Measurements from ENCODE around the gene TRAK1. TPM values are rescaled to one million over a fixed set of nuclear protein-coding genes. Genes with fewer than 3 reads are reported as not detected.
"Not testable (repeated sequence)": the region's sequence is repeated elsewhere in the genome, so short reads cannot be mapped to it uniquely, and the experiment has no call there.

Gene TRAK1
- total RNA-seq, 6 donors from 2014 or later = 46.7 to 107 (median 74.7) TPM

- no peak for TF ChIP-seq CTCF (IDR thresholded peaks at IDR 0.05)
- TF ChIP-seq POLR2AphosphoS5 (IDR thresholded peaks at IDR 0.05) = no peak
- TF ChIP-seq POLR2A (IDR thresholded peaks at IDR 0.05) = no peak
- TF ChIP-seq EP300 (IDR thresholded peaks at IDR 0.05) = no peak
Measured at GRCh38 chr3:42098171-42098570, 7.0 kb downstream of the TRAK1 start.

GRCh38 chr3:42099020-42099765 is 8.0 kb downstream of the TRAK1 start:
- TF ChIP-seq POLR2A (IDR thresholded peaks at IDR 0.05) = no peak
- TF ChIP-seq EP300 (IDR thresholded peaks at IDR 0.05) = no peak
- TF ChIP-seq POLR2AphosphoS5 (IDR thresholded peaks at IDR 0.05) = no peak
- TF ChIP-seq CTCF (IDR thresholded peaks at IDR 0.05) = no peak
- peaks cover 0 to 5% (median 0%) of the 10 kb centered on the region in 4 donors for H3K36me3 ChIP-seq
- no peak overlapping the region for H3K4me3 ChIP-seq
- H3K27me3 ChIP-seq = no peaks in the 10 kb centered on the region
- H3K9me3 ChIP-seq = no peaks in the 10 kb centered on the region
- H3K27ac ChIP-seq = peak overlapping the region in 2 of 4 donors; percentile 23 to 73
- peaks cover 33 to 55% (median 46%) of the 10 kb centered on the region in 4 donors for H3K4me1 ChIP-seq
- no peak for ATAC-seq (ENCODE audit: low FRiP score in 2 of 2)
- DNase-seq = no peak
- 76 to 77% methylated on average over 19 of the region's 19 CpGs for WGBS, 2 donors

More at GRCh38 chr3:42098171-42098570, 7.0 kb downstream of the TRAK1 start:
- H3K27me3 ChIP-seq = no peaks in the 10 kb centered on the region
- DNase-seq = no peak
- H3K36me3 ChIP-seq = no peaks in the 10 kb centered on the region
- ATAC-seq (ENCODE audit: low FRiP score in 2 of 2) = no peak
- WGBS, 2 donors = 46 to 49% methylated on average over 6 of the region's 6 CpGs
- H3K9me3 ChIP-seq = no peaks in the 10 kb centered on the region
- H3K27ac ChIP-seq = peak overlapping the region in 1 of 4 donors; percentile 2
- peaks cover 37 to 55% (median 47%) of the 10 kb centered on the region in 4 donors for H3K4me1 ChIP-seq
- H3K4me3 ChIP-seq = no peak overlapping the region

DNA sequence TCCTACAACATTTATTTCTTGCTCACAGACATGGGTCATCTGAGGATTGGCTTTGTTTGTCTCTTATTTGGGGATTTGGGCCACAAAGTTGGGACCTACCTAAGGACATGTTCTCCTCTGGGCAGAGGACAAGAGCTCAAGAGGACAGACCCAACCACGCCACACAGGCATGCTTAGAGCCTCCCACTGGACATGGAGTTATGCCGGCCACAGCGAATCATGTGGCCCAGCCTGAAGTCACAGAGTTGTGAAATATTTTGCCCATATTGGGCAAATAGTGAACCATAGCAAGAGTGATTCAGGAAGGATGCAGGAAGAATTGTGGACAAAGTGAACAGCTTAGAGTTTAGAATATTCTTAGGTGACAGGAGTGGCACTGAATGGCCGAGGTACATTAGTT is 9.9 kb downstream of the TRAK1 start:
- TF ChIP-seq EP300 (IDR thresholded peaks at IDR 0.05) (no peak), POLR2AphosphoS5 (IDR thresholded peaks at IDR 0.05) (peak; percentile 26 to 54)
- Histone ChIP-seq H3K36me3 (peaks cover 0 to 6% (median 0%) of the 10 kb centered on the region in 4 donors), H3K27me3 (no peaks in the 10 kb centered on the region), H3K4me3 (no peak overlapping the region), H3K4me1 (peaks cover 32 to 55% (median 46%) of the 10 kb centered on the region in 4 donors), H3K27ac (peak overlapping the region; percentile 65 to 73 (median 67)), H3K9me3 (no peaks in the 10 kb centered on the region)
- ATAC-seq (ENCODE audit: low FRiP score in 2 of 2) = peak; percentile 64 to 87
- 31 to 33% methylated on average over 4 of the region's 4 CpGs for WGBS, 2 donors
- peak in 1 of 2 donors; percentile 71 for DNase-seq

GRCh38 chr3:42101481-42101880 is 10.3 kb downstream of the TRAK1 start:
- H3K27ac ChIP-seq = peak overlapping the region; percentile 65 to 73 (median 67)
- peaks cover 0 to 6% (median 0%) of the 10 kb centered on the region in 4 donors for H3K36me3 ChIP-seq
- no peaks in the 10 kb centered on the region for H3K9me3 ChIP-seq
- no peak for DNase-seq
- H3K4me3 ChIP-seq = no peak overlapping the region
- no peaks in the 10 kb centered on the region for H3K27me3 ChIP-seq
- 14 to 29% methylated on average over 1 of the region's 1 CpG for WGBS, 2 donors
- peaks cover 32 to 55% (median 46%) of the 10 kb centered on the region in 4 donors for H3K4me1 ChIP-seq
- peak in 1 of 4 donors; percentile 11 for TF ChIP-seq EP300 (IDR thresholded peaks at IDR 0.05)
- TF ChIP-seq CTCF (IDR thresholded peaks at IDR 0.05) = no peak
- peak; percentile 19 to 44 for ATAC-seq (ENCODE audit: low FRiP score in 2 of 2)

GRCh38 chr3:42102571-42102970 is 11.4 kb downstream of the TRAK1 start:
- peaks cover 0 to 6% (median 0%) of the 10 kb centered on the region in 4 donors for H3K36me3 ChIP-seq
- DNase-seq (no peak), ATAC-seq (ENCODE audit: low FRiP score in 2 of 2) (no peak)
- no peaks in the 10 kb centered on the region for H3K9me3 ChIP-seq
- no peak for TF ChIP-seq EP300 (IDR thresholded peaks at IDR 0.05)
- no peak for TF ChIP-seq POLR2AphosphoS5 (IDR thresholded peaks at IDR 0.05)
- TF ChIP-seq CTCF (IDR thresholded peaks at IDR 0.05) = no peak
- no peak for TF ChIP-seq POLR2A (IDR thresholded peaks at IDR 0.05)
- H3K27me3 ChIP-seq = no peaks in the 10 kb centered on the region
- H3K4me3 ChIP-seq = no peak overlapping the region
- peaks cover 32 to 50% (median 42%) of the 10 kb centered on the region in 4 donors for H3K4me1 ChIP-seq
- H3K27ac ChIP-seq = peak overlapping the region; percentile 40 to 73 (median 67)
- 51 to 67% methylated on average over 6 of the region's 6 CpGs for WGBS, 2 donors

GRCh38 chr3:42103921-42104665 is 12.9 kb downstream of the TRAK1 start:
- peaks cover 27 to 37% (median 33%) of the 10 kb centered on the region in 4 donors for H3K4me1 ChIP-seq
- not testable (repeated sequence) for H3K36me3 ChIP-seq; H3K9me3 ChIP-seq; DNase-seq; H3K27me3 ChIP-seq; H3K4me3 ChIP-seq; ATAC-seq (ENCODE audit: low FRiP score in 2 of 2)
- 85 to 96% methylated on average over 11 to 15 of the region's 15 CpGs for WGBS, 2 donors
- H3K27ac ChIP-seq = peak overlapping the region in 1 of 4 donors; percentile 3

GRCh38 chr3:42105994-42106393 is 14.8 kb downstream of the TRAK1 start:
- not testable (repeated sequence) for H3K4me3 ChIP-seq; DNase-seq; H3K36me3 ChIP-seq; ATAC-seq (ENCODE audit: low FRiP score in 2 of 2); H3K27me3 ChIP-seq; H3K9me3 ChIP-seq
- Histone ChIP-seq H3K4me1 (peaks cover 10 to 21% (median 16%) of the 10 kb centered on the region in 4 donors), H3K27ac (peak overlapping the region in 1 of 4 donors; percentile 57)
- WGBS, 2 donors = 100% methylated on average over 1 to 2 of the region's 2 CpGs
